H54 (cell line): ENCODE results near the gene RAD21L1.

Experiments
- DNase-seq: peaks from one replicate; pipeline ENCODE4 v3.0.0; 2011; ENCODE audit warnings: low spot score, mixed read lengths; ENCODE audit not compliant: insufficient read length
- FAIRE-seq: peaks from 3 replicates; lab custom pipeline; 2011; peaks lifted over from hg19 to GRCh38; lab: Jason Lieb, UNC
- POLR2A ChIP-seq: IDR thresholded peaks from 2 replicates; pipeline ENCODE4 v1.6.1; 2011; ENCODE audit warnings: low read depth, mild to moderate bottlenecking, low read length

Gene RAD21L1

GRCh38 chr20:1225783-1226654 lies at the start of gene RAD21L1:
Gene RAD21L1 (plus strand): TSS chr20:1226044. CDS start chr20:1228454, 2,410 bp downstream.
- TF ChIP-seq POLR2A = peak; percentile 77
- FAIRE-seq (no peak), DNase-seq (peak; percentile 90)

- DNase-seq = peak; percentile 48
- TF ChIP-seq POLR2A = no peak
- FAIRE-seq = no peak
These were observed 48.2 kb upstream of the RAD21L1 start for GRCh38 chr20:1177680-1178079.

- TF ChIP-seq POLR2A = no peak
These were observed 47.7 kb upstream of the RAD21L1 start for GRCh38 chr20:1178103-1178502.

GRCh38 chr20:1178623-1179022 lies 47.2 kb upstream of the RAD21L1 start:
- FAIRE-seq (no peak), DNase-seq (no peak)
- no peak for TF ChIP-seq POLR2A

More at GRCh38 chr20:1178103-1178502, 47.7 kb upstream of the RAD21L1 start:
- no peak for DNase-seq
- no peak for FAIRE-seq

GRCh38 chr20:1180949-1181348 lies 44.9 kb upstream of the RAD21L1 start:
- DNase-seq (no peak), FAIRE-seq (no peak)
- no peak for TF ChIP-seq POLR2A

- FAIRE-seq = no peak
- no peak for DNase-seq
- no peak for TF ChIP-seq POLR2A
These were observed 43.7 kb upstream of the RAD21L1 start for GRCh38 chr20:1182106-1182505.

- DNase-seq (no peak), FAIRE-seq (no peak)
- TF ChIP-seq POLR2A = no peak
These were observed 42.7 kb upstream of the RAD21L1 start for GRCh38 chr20:1183153-1183552.

- FAIRE-seq (no peak), DNase-seq (no peak)
- no peak for TF ChIP-seq POLR2A
These were observed 41.6 kb upstream of the RAD21L1 start for GRCh38 chr20:1184260-1184637.

- FAIRE-seq = no peak
- DNase-seq = no peak
- TF ChIP-seq POLR2A = no peak
These were observed 41.1 kb upstream of the RAD21L1 start, which contains the start of gene TMEM74B for GRCh38 chr20:1184638-1185315. Gene TMEM74B (minus strand): TSS chr20:1184981. CDS start chr20:1183801, 1,180 bp downstream.

GRCh38 chr20:1185316-1185741 lies 40.5 kb upstream of the RAD21L1 start:
- FAIRE-seq (no peak), DNase-seq (peak; percentile 30)
- TF ChIP-seq POLR2A = no peak

- no peak for FAIRE-seq
- DNase-seq = peak; percentile 76
- no peak for TF ChIP-seq POLR2A
These were observed 40.0 kb upstream of the RAD21L1 start for GRCh38 chr20:1185790-1186334.

- DNase-seq (no peak), FAIRE-seq (no peak)
- no peak for TF ChIP-seq POLR2A
These were observed 39.4 kb upstream of the RAD21L1 start for GRCh38 chr20:1186367-1186991.

GRCh38 chr20:1187605-1188171 lies 38.2 kb upstream of the RAD21L1 start:
- FAIRE-seq (no peak), DNase-seq (no peak)
- TF ChIP-seq POLR2A = no peak

- no peak for FAIRE-seq
- DNase-seq = no peak
- TF ChIP-seq POLR2A = no peak
These were observed 37.5 kb upstream of the RAD21L1 start for GRCh38 chr20:1188347-1188746.
